Myometrial cell (primary cell): ENCODE measurements around the gene CNTD1. TPM values are rescaled to one million over a fixed set of nuclear protein-coding genes. Genes with fewer than 3 reads are reported as not detected.

Experiments used
- total RNA-seq: library from RNA; depleted of rRNA; stranded (reverse); fragments of >200 nt; gene quantifications from 2 replicates; pipeline ENCODE4 v1.2.3, GENCODE V29; 2015

Gene CNTD1, protein sequence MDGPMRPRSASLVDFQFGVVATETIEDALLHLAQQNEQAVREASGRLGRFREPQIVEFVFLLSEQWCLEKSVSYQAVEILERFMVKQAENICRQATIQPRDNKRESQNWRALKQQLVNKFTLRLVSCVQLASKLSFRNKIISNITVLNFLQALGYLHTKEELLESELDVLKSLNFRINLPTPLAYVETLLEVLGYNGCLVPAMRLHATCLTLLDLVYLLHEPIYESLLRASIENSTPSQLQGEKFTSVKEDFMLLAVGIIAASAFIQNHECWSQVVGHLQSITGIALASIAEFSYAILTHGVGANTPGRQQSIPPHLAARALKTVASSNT
- 0.58 TPM in 1 of 2 replicates, not detected in the other for total RNA-seq

DNA sequence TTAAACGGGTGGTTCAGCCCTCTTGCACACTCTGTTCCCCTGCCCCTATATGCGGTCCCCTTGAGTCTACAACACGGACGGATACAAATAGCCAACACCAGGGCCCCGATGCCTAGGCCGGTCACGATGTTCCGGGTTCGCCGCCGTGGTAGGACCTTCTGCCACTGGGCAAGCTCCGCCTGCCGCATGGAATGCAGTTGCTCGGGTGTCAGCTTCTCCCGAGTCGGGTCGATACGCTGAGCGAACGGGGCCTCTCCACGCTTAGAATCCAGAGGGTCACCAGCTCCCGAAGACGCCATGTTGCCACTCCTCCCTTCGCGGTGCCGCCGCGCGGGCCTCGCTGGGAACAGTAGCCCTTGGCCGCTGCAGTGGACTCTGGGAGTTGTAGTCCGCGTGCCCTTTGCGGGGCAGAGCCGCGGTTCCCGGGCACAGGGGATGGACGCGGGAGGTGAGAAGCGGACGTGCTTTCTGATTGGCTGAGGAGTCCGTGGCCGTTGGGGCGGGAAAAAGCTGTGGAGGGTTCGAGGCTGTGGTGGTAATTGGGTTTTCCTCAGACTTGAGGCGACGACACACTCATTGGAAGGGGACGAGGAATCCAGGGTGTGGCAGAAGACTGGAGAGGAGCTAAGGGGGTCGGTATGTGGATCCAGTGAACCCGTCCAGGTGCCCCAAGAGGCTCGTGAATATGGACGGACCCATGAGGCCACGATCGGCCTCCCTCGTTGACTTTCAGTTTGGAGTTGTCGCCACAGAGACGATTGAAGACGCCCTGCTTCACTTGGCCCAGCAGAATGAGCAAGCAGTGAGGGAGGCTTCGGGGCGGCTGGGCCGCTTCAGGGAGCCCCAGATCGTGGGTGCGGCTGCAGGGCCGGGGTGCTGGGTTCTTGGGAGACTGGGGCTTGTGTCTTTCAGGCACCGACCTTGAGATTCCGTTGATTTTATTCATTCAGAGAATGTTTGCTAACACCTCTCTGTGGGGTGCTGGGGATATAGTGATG lies at the start of gene CNTD1, which contains the start of gene COA3:
CNTD1 (plus strand) TSS at position 479 of the 998 bp plus-strand sequence; CDS start at position 686, 207 bp downstream.
COA3 (minus strand) TSS at position 322 of the 998 bp plus-strand sequence; CDS start at position 299, 23 bp downstream.

DNA sequence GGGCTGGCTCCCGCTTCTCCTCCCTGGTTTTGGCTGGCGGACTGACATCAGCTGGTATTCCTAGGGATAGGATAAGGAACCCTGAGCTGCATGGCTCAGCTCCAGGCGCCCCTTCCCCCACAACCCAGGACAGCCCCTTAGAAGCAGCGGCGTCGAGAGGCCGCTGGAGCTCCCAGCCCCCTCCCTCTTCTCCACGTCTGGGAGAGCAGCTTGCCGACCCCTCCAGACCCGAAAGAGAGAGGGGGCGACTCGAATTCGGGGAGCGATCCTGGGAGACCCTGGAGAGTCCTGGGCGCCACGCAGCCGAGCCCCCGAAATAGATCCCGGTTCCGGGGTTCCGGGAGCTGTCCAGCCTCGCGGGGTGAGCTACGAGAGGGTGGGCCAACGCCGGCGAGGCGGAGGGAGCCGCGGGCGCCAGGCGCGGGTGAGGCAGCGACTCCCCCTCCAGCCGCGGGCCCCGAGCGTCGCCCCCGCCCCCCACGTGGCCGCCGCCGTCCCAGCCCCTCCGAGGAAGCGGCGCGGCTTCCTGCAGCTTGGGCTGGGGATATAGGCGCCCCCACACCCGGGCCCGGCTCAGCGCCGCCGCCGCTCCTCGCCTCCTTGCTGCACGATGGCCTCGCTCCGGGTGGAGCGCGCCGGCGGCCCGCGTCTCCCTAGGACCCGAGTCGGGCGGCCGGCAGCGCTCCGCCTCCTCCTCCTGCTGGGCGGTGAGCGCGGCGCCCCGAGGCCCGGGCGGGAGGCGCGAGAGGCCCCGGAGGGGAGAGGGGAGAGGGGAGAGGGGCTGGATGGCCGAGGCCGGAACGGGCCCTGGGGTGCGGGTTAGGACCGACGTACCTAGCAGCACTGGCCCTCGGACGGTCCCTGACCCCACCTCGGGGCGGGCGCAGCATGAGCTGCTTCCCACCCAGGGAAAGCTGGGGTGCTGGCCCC lies 37.7 kb upstream of the CNTD1 start, which contains the start of gene RAMP2:
RAMP2 (plus strand) TSS at position 576 of the 930 bp plus-strand sequence; CDS start at position 611, 35 bp downstream.

GRCh38 chr17:42773290-42774035 lies 25.2 kb upstream of the CNTD1 start, which contains the start of gene VPS25:
Gene VPS25 (plus strand): TSS chr17:42773449. CDS start chr17:42773476, 27 bp downstream.

DNA sequence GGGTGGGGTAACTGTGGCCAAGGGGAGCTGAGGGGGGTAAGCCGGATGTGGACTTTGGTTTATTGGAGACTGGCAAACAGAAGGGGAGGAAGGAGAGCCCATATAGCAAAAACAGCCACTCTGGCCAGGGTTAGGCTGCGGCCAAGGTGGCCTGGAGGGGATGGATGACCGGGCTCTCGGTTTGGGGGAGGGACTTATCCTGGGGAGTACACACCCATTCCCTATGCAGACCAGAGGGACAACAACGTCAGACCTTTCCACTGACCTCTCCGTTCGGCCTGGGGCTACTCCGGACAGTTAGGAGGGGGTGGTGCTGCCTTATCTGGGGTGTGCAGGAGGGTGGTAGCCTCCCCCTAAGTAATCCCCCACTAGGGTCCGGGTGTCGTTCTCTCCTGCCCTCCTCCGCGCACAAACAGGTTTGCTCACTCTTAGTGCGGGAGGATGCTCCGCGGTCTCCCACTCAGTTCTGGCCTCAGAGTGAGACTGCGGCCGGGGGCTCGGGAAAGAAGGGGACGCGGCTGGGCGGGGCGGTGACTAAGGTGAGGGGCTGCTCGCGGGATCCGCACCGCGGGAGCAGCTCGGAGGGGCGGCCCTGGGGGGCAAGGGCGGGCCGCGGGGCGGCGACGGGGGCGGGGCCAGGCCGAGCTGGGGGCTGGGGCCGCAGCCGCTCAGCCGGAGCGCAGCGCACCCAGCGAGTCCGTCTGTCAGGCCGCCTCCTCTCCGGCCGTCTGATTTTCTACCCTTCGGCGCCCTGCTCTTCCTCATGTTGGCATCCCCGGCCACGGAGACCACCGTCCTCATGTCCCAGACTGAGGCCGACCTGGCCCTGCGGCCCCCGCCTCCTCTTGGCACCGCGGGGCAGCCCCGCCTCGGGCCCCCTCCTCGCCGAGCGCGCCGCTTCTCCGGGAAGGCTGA lies 18.5 kb upstream of the CNTD1 start, which contains the start of gene WNK4:
WNK4 (plus strand) TSS at position 675 of the 915 bp plus-strand sequence; CDS start at position 764, 89 bp downstream.

DNA sequence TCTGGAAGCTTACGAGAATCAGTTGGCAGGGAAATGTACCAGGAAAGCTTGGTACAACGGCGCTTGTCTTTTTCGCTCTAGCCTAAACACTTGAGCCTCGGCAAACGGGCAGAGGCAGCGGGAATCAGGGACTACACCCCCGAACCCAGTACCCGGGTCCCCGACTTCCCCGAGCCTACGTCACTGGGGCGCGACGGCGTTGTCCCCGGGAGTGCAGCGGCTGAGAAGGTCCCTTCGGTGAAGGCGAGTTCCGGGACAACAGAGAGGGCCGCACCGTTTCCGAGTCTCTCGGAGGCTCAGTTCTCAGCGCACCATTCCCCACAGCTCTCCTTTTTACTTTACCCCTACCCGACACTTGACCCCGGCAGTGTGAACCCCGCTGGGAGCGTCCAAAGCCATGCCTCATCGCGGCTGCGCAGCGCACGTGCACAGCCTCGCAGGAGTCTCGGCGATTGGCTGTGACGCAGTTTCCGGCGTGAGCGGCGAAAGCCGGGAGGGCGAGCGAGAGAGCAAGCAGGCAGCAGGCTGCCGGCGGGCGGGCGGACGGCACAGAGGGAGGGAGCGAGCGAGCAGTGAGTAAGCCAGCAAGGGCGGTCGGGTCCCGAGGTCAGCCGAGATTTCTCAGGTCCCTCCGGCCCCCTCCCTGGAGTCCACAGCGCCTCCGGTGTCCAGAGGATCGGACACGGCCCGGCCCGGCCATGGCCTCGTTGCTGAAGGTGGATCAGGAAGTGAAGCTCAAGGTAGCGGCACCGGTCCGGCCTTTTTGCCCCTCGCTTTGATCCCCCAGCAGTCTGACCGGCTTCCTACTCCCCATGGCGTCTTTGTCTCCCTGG lies 34.5 kb downstream of the CNTD1 start, which contains the start of gene PSME3:
PSME3 (plus strand) TSS at position 464 of the 833 bp plus-strand sequence; CDS start at position 699, 235 bp downstream.

GRCh38 chr17:42844271-42844670 lies 45.6 kb downstream of the CNTD1 start, which contains the start of gene AOC2:
Gene AOC2 (plus strand): TSS chr17:42844580. CDS start chr17:42844627, 47 bp downstream.

DNA sequence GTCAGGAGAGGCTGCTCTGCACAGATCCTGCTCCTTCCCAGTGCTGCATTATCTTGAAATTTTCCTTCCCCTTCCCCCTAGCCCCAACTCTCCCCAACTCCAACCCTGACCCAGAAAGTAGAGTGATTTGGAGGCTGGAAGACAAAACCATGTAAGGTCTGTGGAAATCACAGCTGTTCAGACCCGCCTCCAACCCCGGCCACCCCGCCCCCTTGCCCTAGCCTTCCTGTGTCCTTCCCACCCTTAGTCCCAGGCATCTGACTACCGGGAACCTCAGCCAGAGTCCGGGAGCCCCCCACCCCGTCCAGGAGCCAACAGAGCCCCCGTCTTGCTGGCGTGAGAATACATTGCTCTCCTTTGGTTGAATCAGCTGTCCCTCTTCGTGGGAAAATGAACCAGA lies 52.3 kb downstream of the CNTD1 start, which contains the start of gene AOC3:
AOC3 (plus strand) TSS at position 246 of the 400 bp plus-strand sequence; CDS start at position 391, 145 bp downstream.

Other genes with a start within 250 kb of the CNTD1 start
- gene HSD17B1, start 245.9 kb upstream of the CNTD1 start, total RNA-seq: 1.4 and 4.6 TPM in 2 replicates
- 36.5 and 57.4 TPM in 2 replicates for gene COASY, start 236.7 kb upstream of the CNTD1 start, total RNA-seq
- gene MLX, start 231.8 kb upstream of the CNTD1 start, total RNA-seq: 38.6 and 61.4 TPM in 2 replicates
- 8.0 and 9.2 TPM in 2 replicates for gene PSMC3IP, start 221.1 kb upstream of the CNTD1 start, total RNA-seq
- 46.4 and 89.4 TPM in 2 replicates for gene RETREG3, start 189.5 kb upstream of the CNTD1 start, total RNA-seq
- gene TUBG1, start 189.2 kb upstream of the CNTD1 start, total RNA-seq: 87.6 and 110 TPM in 2 replicates
- 10.4 and 13.8 TPM in 2 replicates for gene TUBG2, start 139.6 kb upstream of the CNTD1 start, total RNA-seq
- gene PLEKHH3, start 121.9 kb upstream of the CNTD1 start, total RNA-seq: 20.5 and 27.8 TPM in 2 replicates
- 22.2 and 27.1 TPM in 2 replicates for gene CCR10, start 117.0 kb upstream of the CNTD1 start, total RNA-seq
- gene CNTNAP1, start 116.3 kb upstream of the CNTD1 start, total RNA-seq: 32.8 and 36.9 TPM in 2 replicates
- gene EZH1, start 53.8 kb upstream of the CNTD1 start, total RNA-seq: 9.6 and 12.7 TPM in 2 replicates
- 1.9 and 5.5 TPM in 2 replicates for gene RAMP2, start 37.6 kb upstream of the CNTD1 start, total RNA-seq
- 128 and 142 TPM in 2 replicates for gene VPS25, start 25.4 kb upstream of the CNTD1 start, total RNA-seq
- 12.7 and 13.6 TPM in 2 replicates for gene WNK4, start 18.3 kb upstream of the CNTD1 start, total RNA-seq
- 60.8 and 72.4 TPM in 2 replicates for gene COA3, start 157 bp upstream of the CNTD1 start, total RNA-seq
- gene BECN1, start 25.4 kb downstream of the CNTD1 start, total RNA-seq: 69.2 and 128 TPM in 2 replicates
- gene PSME3, start 34.5 kb downstream of the CNTD1 start, total RNA-seq: 85.0 and 123 TPM in 2 replicates
- gene AOC2, start 45.7 kb downstream of the CNTD1 start, total RNA-seq: under 0.01 and 0.29 TPM in 2 replicates
- not detected in 2 replicates for gene AOC3, start 52.3 kb downstream of the CNTD1 start, total RNA-seq
- gene G6PC1, start 101.9 kb downstream of the CNTD1 start, total RNA-seq: not detected in 2 replicates
- gene AARSD1, start 165.6 kb downstream of the CNTD1 start, total RNA-seq: 25.4 and 39.0 TPM in 2 replicates
- gene PTGES3L, start 181.2 kb downstream of the CNTD1 start, total RNA-seq: 0.29 and 1.4 TPM in 2 replicates
- gene RUNDC1, start 181.7 kb downstream of the CNTD1 start, total RNA-seq: 6.0 and 8.1 TPM in 2 replicates
- 1,299 and 1,434 TPM in 2 replicates for gene RPL27, start 199.6 kb downstream of the CNTD1 start, total RNA-seq
- 50.7 and 79.6 TPM in 2 replicates for gene IFI35, start 207.9 kb downstream of the CNTD1 start, total RNA-seq
- 161 and 164 TPM in 2 replicates for gene VAT1, start 223.5 kb downstream of the CNTD1 start, total RNA-seq
- gene RND2, start 226.4 kb downstream of the CNTD1 start, total RNA-seq: 0.71 and 1.2 TPM in 2 replicates